NCI-H2196 treated with DMSO at 0.1 percent for 48 hours (cell line): ENCODE data around the gene NFYC.
A peak's percentile ranks its signal among the peaks of the same experiment; 100 is the strongest.

Experiments
- DNase-seq: peaks from one replicate; lab custom pipeline; 2025; ENCODE audit not compliant: unreplicated experiment; lab: John Stamatoyannopoulos, UW

The NFYC gene

GRCh38 chr1:40756523-40756922 is 65.0 kb downstream of the NFYC start:
- no peak for DNase-seq

GRCh38 chr1:40757084-40757483 is 65.6 kb downstream of the NFYC start:
- DNase-seq: no peak

GRCh38 chr1:40758004-40758403 is 66.5 kb downstream of the NFYC start:
- no peak for DNase-seq

GRCh38 chr1:40758578-40759343 is 67.3 kb downstream of the NFYC start:
- no peak for DNase-seq

GRCh38 chr1:40760984-40761383 is 69.5 kb downstream of the NFYC start:
- DNase-seq: no peak

GRCh38 chr1:40762144-40762923 is 70.8 kb downstream of the NFYC start:
- DNase-seq: no peak

- no peak for DNase-seq
Observed at GRCh38 chr1:40763742-40764532, 72.4 kb downstream of the NFYC start.

- no peak for DNase-seq
Observed at GRCh38 chr1:40764981-40765380, 73.5 kb downstream of the NFYC start.

GRCh38 chr1:40766017-40766416 is 74.5 kb downstream of the NFYC start:
- DNase-seq: no peak

GRCh38 chr1:40766560-40766959 is 75.1 kb downstream of the NFYC start:
- DNase-seq: no peak

GRCh38 chr1:40768146-40768990 is 76.9 kb downstream of the NFYC start:
- DNase-seq: no peak

GRCh38 chr1:40769815-40770214 is 78.3 kb downstream of the NFYC start:
- DNase-seq: no peak

GRCh38 chr1:40770296-40771070 is 79.0 kb downstream of the NFYC start:
- no peak for DNase-seq

GRCh38 chr1:40772146-40772955 is 80.8 kb downstream of the NFYC start:
- no peak for DNase-seq

- no peak for DNase-seq
Observed at GRCh38 chr1:40773748-40774265, 82.3 kb downstream of the NFYC start.

- peak; percentile 14 for DNase-seq
Observed at GRCh38 chr1:40774266-40774998, 82.9 kb downstream of the NFYC start.

GRCh38 chr1:40776236-40777072 is 85.0 kb downstream of the NFYC start:
- DNase-seq: no peak
